ENCODE data around the gene CYP46A1. TPM values are rescaled to one million over a fixed set of nuclear protein-coding genes. Genes with fewer than 3 reads are reported as not detected.

The CYP46A1 gene
- total and polyA plus RNA-seq, 2 donors (not counting 1 experiment from before 2014, with no cell fraction given) = 0.27 to 0.28 TPM

DNA sequence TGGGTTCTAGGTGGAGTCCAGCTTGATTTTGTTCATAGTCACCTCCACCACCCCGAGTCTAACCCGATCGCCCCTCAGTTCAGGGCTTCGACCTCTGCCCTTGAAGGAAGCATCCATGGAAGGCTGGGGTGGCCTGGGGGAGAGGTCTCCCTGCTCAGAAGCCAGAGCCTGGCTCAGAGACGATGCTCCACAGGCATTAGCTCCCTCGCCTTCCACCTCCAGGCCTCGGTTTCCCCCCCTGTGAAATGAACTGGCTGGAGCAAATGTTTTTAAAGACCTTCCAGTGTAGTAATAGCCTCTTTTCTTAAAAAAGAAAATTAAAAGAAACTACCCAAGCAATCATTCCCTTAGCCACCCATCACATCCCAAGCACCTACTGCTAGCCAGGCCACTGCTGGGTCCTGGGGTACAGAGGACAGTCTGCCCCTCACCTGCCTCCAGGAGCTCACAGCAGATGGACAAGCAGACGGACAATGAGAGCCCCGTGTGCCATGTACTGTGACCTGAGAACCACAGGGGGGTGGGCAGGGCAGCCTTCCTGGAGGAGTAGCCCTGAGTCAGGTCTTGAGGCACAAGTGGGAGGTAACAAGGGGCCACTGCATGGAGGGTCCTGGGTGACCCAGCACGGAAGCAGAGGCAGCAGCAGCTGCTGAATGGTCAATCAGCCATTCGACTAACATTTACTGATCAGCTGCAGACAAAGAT, 66.8 kb downstream of the CYP46A1 start:
- Histone ChIP-seq H2AFZ (ENCODE audit: insufficient read depth, low read depth, low read length, poor library complexity, severe bottlenecking) (no peak overlapping the region), H3K4me1 (ENCODE audit: control insufficient read depth in 2 of 2, insufficient read depth in 2 of 2, low read length in 2 of 2) (peaks cover 0 to 6% of the 10 kb centered on the region in 2 donors), H3K9ac (ENCODE audit: low read length) (no peak overlapping the region), H3K4me2 (replicated peaks; ENCODE audit: low read depth, low read length, poor library complexity, severe bottlenecking) (no peak overlapping the region), H4K20me1 (ENCODE audit: control insufficient read depth, insufficient read depth, low read length, poor library complexity, severe bottlenecking) (no peaks in the 10 kb centered on the region), H3K4me3 (ENCODE audit: control extremely low read depth in 1 of 5, extremely low read depth in 1 of 5, insufficient read depth in 1 of 5, low read depth in 2 of 5, low read length in 4 of 5) (no peak overlapping the region), H3K36me3 (replicated peaks in 1 of 2; ENCODE audit: control extremely low read depth in 1 of 2, control insufficient read depth in 1 of 2, extremely low read depth in 1 of 2, insufficient read depth in 2 of 2, low read length in 1 of 2) (no peaks in the 10 kb centered on the region), H3K9me3 (ENCODE audit: control extremely low read depth in 1 of 3, control insufficient read depth in 2 of 3, insufficient read depth in 1 of 3, low read length in 2 of 3) (no peaks in the 10 kb centered on the region), H3K79me2 (ENCODE audit: control insufficient read depth, insufficient read depth, low read length) (no peaks in the 10 kb centered on the region), H3K27me3 (replicated peaks in 1 of 4; ENCODE audit: control extremely low read depth in 1 of 4, control insufficient read depth in 3 of 4, insufficient read depth in 4 of 4, low read length in 3 of 4) (peaks cover 0 to 39% (median 3%) of the 10 kb centered on the region in 4 experiments), H3K27ac (ENCODE audit: low read length in 2 of 2) (no peak overlapping the region)
- Mint-ChIP-seq H3K4me3 (no peak overlapping the region), H3K4me1 (peaks cover 10% of the 10 kb centered on the region), H3K9me3 (ENCODE audit: insufficient read depth) (no peaks in the 10 kb centered on the region), H3K27ac (no peak overlapping the region), H3K27me3 (peaks cover 45% of the 10 kb centered on the region)
- ChIA-PET POLR2A (no interaction called here), CTCF (no interaction called here)
- DNase-seq (no peak), ATAC-seq (ENCODE audit: low read depth) (no peak)
- 93% methylated on average over 4 of the region's 11 CpGs for WGBS (ENCODE audit: insufficient coverage)
- no peak for TF ChIP-seq EZH2 (IDR thresholded peaks at IDR 0.05; ENCODE audit: borderline replicate concordance, insufficient read depth, low read depth, low read length, poor library complexity, severe bottlenecking)
- TF ChIP-seq, protein P1, sequence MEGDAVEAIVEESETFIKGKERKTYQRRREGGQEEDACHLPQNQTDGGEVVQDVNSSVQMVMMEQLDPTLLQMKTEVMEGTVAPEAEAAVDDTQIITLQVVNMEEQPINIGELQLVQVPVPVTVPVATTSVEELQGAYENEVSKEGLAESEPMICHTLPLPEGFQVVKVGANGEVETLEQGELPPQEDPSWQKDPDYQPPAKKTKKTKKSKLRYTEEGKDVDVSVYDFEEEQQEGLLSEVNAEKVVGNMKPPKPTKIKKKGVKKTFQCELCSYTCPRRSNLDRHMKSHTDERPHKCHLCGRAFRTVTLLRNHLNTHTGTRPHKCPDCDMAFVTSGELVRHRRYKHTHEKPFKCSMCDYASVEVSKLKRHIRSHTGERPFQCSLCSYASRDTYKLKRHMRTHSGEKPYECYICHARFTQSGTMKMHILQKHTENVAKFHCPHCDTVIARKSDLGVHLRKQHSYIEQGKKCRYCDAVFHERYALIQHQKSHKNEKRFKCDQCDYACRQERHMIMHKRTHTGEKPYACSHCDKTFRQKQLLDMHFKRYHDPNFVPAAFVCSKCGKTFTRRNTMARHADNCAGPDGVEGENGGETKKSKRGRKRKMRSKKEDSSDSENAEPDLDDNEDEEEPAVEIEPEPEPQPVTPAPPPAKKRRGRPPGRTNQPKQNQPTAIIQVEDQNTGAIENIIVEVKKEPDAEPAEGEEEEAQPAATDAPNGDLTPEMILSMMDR (IDR thresholded peaks at IDR 0.05) = no peak
- intact Hi-C loops (cut with micrococcal nuclease) = no loop called here

Data from B cell (primary cell).